CD14-positive monocyte (primary cell): ENCODE results near the gene UBR2. TPM values are rescaled to one million over a fixed set of nuclear protein-coding genes. Genes with fewer than 3 reads are reported as not detected.

Experiments
- DNase-seq, 3 donors: peaks; one replicate each; pipeline ENCODE4 v3.0.0-alpha.2; 2011 to 2022
- H2AFZ ChIP-seq: 2 replicates; pipeline ENCODE4 v1.6.0; 2012; ENCODE audit warnings: mild to moderate bottlenecking, low read depth, low read length, inconsistent platforms; ENCODE audit not compliant: insufficient read depth, poor library complexity, severe bottlenecking
- H3K27ac ChIP-seq, 2 donors: 1 replicate in 1 of 2; 2 replicates in 1 of 2; pipeline ENCODE4 v1.5.1; 2012 to 2013; ENCODE audit warnings: low read length in 2 of 2, control low read depth in 1 of 2, inconsistent platforms in 1 of 2, low read depth in 1 of 2, mild to moderate bottlenecking in 1 of 2
- H3K27me3 ChIP-seq, 2 donors: one replicate each; pipeline versions ENCODE4 v1.6.0 to v1.6.1; 2011 to 2013; ENCODE audit warnings: low read length in 2 of 2; ENCODE audit not compliant: control insufficient read depth in 2 of 2, insufficient read depth in 2 of 2
- H3K36me3 ChIP-seq, 2 donors: replicated peaks in 1 of 2; 1 replicate in 1 of 2; 2 replicates in 1 of 2; pipeline versions ENCODE4 v1.5.1 to v1.6.1; 2012 to 2013; ENCODE audit warnings: low read length in 2 of 2, control low read depth in 1 of 2, inconsistent platforms in 1 of 2, mild to moderate bottlenecking in 1 of 2; ENCODE audit not compliant: insufficient read depth in 2 of 2, control insufficient read depth in 1 of 2
- H3K4me1 ChIP-seq, 2 donors: 1 replicate in 1 of 2; 2 replicates in 1 of 2; pipeline versions ENCODE4 v1.5.1 to v1.6.1; 2012 to 2013; ENCODE audit warnings: low read length in 2 of 2, control low read depth in 1 of 2, inconsistent platforms in 1 of 2, mild to moderate bottlenecking in 1 of 2, moderate library complexity in 1 of 2; ENCODE audit not compliant: insufficient read depth in 2 of 2, control insufficient read depth in 1 of 2
- H3K4me2 ChIP-seq: replicated peaks from 2 replicates; pipeline ENCODE3; 2012; ENCODE audit warnings: low read length, moderate library complexity, mild to moderate bottlenecking; ENCODE audit not compliant: poor library complexity, severe bottlenecking; ENCODE audit errors: extremely low read depth
- H3K4me3 ChIP-seq, 3 experiments: fragments of 200-600 bp in 1 of 3; sonication (generic) in 1 of 3; replicated peaks in 1 of 3; 1 replicate in 2 of 3; 2 replicates in 1 of 3; pipeline ENCODE4 v1.5.1; 2011 to 2013; ENCODE audit warnings: low read length in 3 of 3, mild to moderate bottlenecking in 3 of 3, control low read depth in 2 of 3, low read depth in 2 of 3, inconsistent platforms in 1 of 3, moderate library complexity in 1 of 3
- H3K79me2 ChIP-seq: 2 replicates; pipeline ENCODE4 v1.6.0; 2012; ENCODE audit warnings: mild to moderate bottlenecking, control low read depth, inconsistent platforms, low read length, moderate library complexity; ENCODE audit not compliant: insufficient read depth
- H3K9ac ChIP-seq: 2 replicates; pipeline ENCODE4 v1.6.0; 2017; ENCODE audit warnings: low read length, mild to moderate bottlenecking; ENCODE audit not compliant: insufficient read depth, poor library complexity, severe bottlenecking
- H3K9me3 ChIP-seq, 2 donors: replicated peaks in 1 of 2; 1 replicate in 1 of 2; 2 replicates in 1 of 2; pipeline versions ENCODE4 v1.5.1 to v1.6.1; 2012 to 2013; ENCODE audit warnings: low read length in 2 of 2, control low read depth in 1 of 2; ENCODE audit not compliant: control insufficient read depth in 1 of 2, insufficient read depth in 1 of 2
- H4K20me1 ChIP-seq: 2 replicates; pipeline ENCODE4 v1.6.0; 2012; ENCODE audit warnings: mild to moderate bottlenecking, low read length, control low read depth, moderate library complexity; ENCODE audit not compliant: insufficient read depth
- H3K27ac Mint-ChIP-seq, 7 donors: one replicate each; pipeline ENCODE4 v1.8.0; 2020; ENCODE audit warnings: mild to moderate bottlenecking in 7 of 7, mixed read lengths in 7 of 7, moderate library complexity in 6 of 7, inconsistent platforms in 2 of 7
- H3K27me3 Mint-ChIP-seq, 3 donors: one replicate each; pipeline ENCODE4 v1.8.0; 2021 to 2022; ENCODE audit warnings: low read depth in 3 of 3, mild to moderate bottlenecking in 3 of 3, mixed read lengths in 3 of 3, moderate library complexity in 3 of 3, inconsistent platforms in 1 of 3
- H3K36me3 Mint-ChIP-seq, 2 donors: one replicate each; pipeline ENCODE4 v1.8.0; 2020; ENCODE audit warnings: mixed read lengths in 2 of 2, inconsistent platforms in 1 of 2, mild to moderate bottlenecking in 1 of 2
- H3K4me1 Mint-ChIP-seq: one replicate; pipeline ENCODE4 v1.8.0; 2020; ENCODE audit warnings: mild to moderate bottlenecking, mixed read lengths
- H3K4me3 Mint-ChIP-seq, 2 donors: one replicate each; pipeline ENCODE4 v1.8.0; 2020; ENCODE audit warnings: mild to moderate bottlenecking in 2 of 2, mixed read lengths in 2 of 2, moderate library complexity in 1 of 2
- H3K9me3 Mint-ChIP-seq, 7 donors: one replicate each; pipeline ENCODE4 v1.8.0; 2020 to 2022; ENCODE audit warnings: mixed read lengths in 7 of 7, mild to moderate bottlenecking in 6 of 7, moderate library complexity in 6 of 7, inconsistent platforms in 2 of 7
- WGBS: methylation state at CpG from one replicate; pipeline ENCODE4 v1.1.5; 2013; ENCODE audit warnings: missing lambda C conversion rate; ENCODE audit not compliant: insufficient coverage; 5-methylcytosine and 5-hydroxymethylcytosine counted together
- intact Hi-C, 2 donors: fragments of 100-400 bp; cut with micrococcal nuclease; formaldehyde crosslinking; loops; one replicate each; pipeline versions ENCODE4 v1.15.0 to v1.15.1; 2023
- polyA plus RNA-seq, 3 donors: library from polyadenylated mRNA; depleted of rRNA in 1 of 3; unstranded in 2 of 3; stranded (reverse) in 1 of 3; fragments of 300-500 nt in 2 of 3; fragments of >200 nt in 1 of 3; fragmentation: Illumina TruSeq in 2 of 3; gene quantifications; 1 replicate in 2 of 3; 2 replicates in 1 of 3; pipeline ENCODE4 v1.2.3, GENCODE V29; 2012 to 2021
- small RNA-seq: library from RNA; depleted of rRNA; stranded (forward); fragments of <200 nt; gene quantifications from one replicate; pipeline ENCODE3, GENCODE V24; 2012; ENCODE audit warnings: low read depth; ENCODE audit not compliant: insufficient read length
- TF ChIP-seq, protein P1 (sequence below): fragments of 200-600 bp; IDR thresholded peaks from one replicate; pipeline ENCODE4 v1.8.0; 2022; ENCODE audit warnings: antibody characterized with exemption, mild to moderate bottlenecking

Gene UBR2
- polyA plus RNA-seq, 3 donors = 9.0 to 17.8 (median 12.8) TPM

DNA sequence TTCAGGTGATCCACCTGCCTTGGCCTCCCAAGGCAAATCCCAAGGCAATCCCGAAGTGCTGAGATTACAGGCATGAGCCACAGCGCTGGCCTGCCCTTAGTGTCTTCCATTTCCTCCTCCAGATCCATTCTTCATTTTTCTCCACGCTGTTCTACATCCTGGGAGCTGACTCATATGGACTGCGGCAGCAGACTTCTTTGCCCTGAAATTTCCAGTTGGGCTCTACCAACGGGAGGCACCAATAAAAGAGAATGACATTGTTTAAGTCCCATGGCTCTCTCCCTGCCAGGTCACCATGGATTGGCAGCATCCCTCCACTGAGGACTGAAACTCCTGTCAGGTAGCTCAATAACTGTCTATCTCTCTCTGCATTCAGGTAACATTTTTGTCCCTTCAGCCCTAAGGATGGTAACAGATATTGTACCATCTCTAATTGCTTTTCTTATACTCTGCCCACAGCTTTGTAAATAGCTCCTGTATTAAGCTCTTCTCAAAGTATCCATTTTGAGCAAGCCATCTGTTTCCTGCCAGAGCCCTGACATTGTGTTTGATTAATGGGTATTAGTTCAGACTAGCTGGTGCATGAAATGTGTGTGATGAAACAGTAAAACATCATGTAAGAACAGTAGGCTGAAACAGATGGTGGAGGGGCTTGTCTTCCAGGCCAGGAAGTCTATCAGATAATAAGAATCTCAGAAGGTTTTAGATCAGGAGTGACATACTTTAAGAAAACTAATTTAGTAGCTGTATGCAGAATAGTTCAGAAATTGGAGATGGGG, 178.5 kb downstream of the UBR2 start:
- DNase-seq = no peak
- H3K79me2 ChIP-seq = peaks cover 29% of the 10 kb centered on the region
- no peak overlapping the region for H3K4me3 ChIP-seq
- Mint-ChIP-seq H3K27ac (peak overlapping the region in 1 of 7 donors; percentile 79), H3K4me1 (peaks cover 18% of the 10 kb centered on the region), H3K36me3 (peaks cover 0 to 4% of the 10 kb centered on the region in 2 donors), H3K27me3 (peaks cover 0 to 6% (median 0%) of the 10 kb centered on the region in 3 donors), H3K4me3 (no peak overlapping the region), H3K9me3 (peaks cover 0 to 1% (median 0%) of the 10 kb centered on the region in 7 donors)
- TF ChIP-seq, protein P1, sequence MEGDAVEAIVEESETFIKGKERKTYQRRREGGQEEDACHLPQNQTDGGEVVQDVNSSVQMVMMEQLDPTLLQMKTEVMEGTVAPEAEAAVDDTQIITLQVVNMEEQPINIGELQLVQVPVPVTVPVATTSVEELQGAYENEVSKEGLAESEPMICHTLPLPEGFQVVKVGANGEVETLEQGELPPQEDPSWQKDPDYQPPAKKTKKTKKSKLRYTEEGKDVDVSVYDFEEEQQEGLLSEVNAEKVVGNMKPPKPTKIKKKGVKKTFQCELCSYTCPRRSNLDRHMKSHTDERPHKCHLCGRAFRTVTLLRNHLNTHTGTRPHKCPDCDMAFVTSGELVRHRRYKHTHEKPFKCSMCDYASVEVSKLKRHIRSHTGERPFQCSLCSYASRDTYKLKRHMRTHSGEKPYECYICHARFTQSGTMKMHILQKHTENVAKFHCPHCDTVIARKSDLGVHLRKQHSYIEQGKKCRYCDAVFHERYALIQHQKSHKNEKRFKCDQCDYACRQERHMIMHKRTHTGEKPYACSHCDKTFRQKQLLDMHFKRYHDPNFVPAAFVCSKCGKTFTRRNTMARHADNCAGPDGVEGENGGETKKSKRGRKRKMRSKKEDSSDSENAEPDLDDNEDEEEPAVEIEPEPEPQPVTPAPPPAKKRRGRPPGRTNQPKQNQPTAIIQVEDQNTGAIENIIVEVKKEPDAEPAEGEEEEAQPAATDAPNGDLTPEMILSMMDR = no peak
- H4K20me1 ChIP-seq = peaks cover 15% of the 10 kb centered on the region
- intact Hi-C loops = loop anchor here (10.0 kb wide), 2 partner anchors 152 to 432 kb away; partner anchors contain the start of gene SRF (in 1 of the 2)
- H3K4me2 ChIP-seq = no peak overlapping the region
- H2AFZ ChIP-seq = no peak overlapping the region
- no peak overlapping the region for H3K9ac ChIP-seq
- 80% methylated on average over 4 of the region's 5 CpGs for WGBS
- no peak overlapping the region for H3K27ac ChIP-seq
- no peaks in the 10 kb centered on the region for H3K36me3 ChIP-seq
- H3K4me1 ChIP-seq = peaks cover 14 to 19% of the 10 kb centered on the region in 2 donors
- H3K27me3 ChIP-seq = no peaks in the 10 kb centered on the region
- H3K9me3 ChIP-seq = no peaks in the 10 kb centered on the region

Small RNA genes within 50 kb of the gene (small RNA-seq; reads per million reads assigned to genes)
- gene RNU6-890P = not detected

Other genes with a start within 250 kb of the UBR2 start
- gene TRERF1, start 112.1 kb upstream of the UBR2 start, polyA plus RNA-seq = 1 to 10 TPM in 2 of 3 donors, under 1 TPM in 1; 0.58 to 10.0 (median 2.0) TPM
- under 1 TPM in 1 of 3 donors, not detected in 2; 0.05 TPM for gene PRPH2, start 158.6 kb downstream of the UBR2 start, polyA plus RNA-seq
- gene TBCC, start 182.1 kb downstream of the UBR2 start, polyA plus RNA-seq = 10 to 100 TPM; 19.3 to 31.3 (median 30.7) TPM
- 10 to 100 TPM in 1 of 3 donors, 1 to 10 TPM in 2; 1.6 to 14.6 (median 2.2) TPM for gene BICRAL, start 218.0 kb downstream of the UBR2 start, polyA plus RNA-seq